Tibial nerve (tissue), 4 donors: ENCODE data around the gene OTOF. TPM values are rescaled to one million over a fixed set of nuclear protein-coding genes. Genes with fewer than 3 reads are reported as not detected.

Source experiments
- DNase-seq, 2 donors: peaks; one replicate each; pipeline ENCODE4 v3.0.0-alpha.2; 2019; ENCODE audit warnings: low spot score in 2 of 2
- H3K27ac ChIP-seq, 4 donors: fragments of 200-600 bp; sonication (generic) in 3 of 4; one replicate each; pipeline ENCODE4 v1.5.1; 2017 to 2019; ENCODE audit warnings: mild to moderate bottlenecking in 1 of 4
- H3K27me3 ChIP-seq, 2 donors: fragments of 200-600 bp; sonication (generic) in 1 of 2; one replicate each; pipeline versions ENCODE4 v1.5.1 to v1.6.0; 2017 to 2019
- H3K36me3 ChIP-seq, 3 donors: fragments of 200-600 bp; sonication (generic); one replicate each; pipeline ENCODE4 v1.5.1; 2018 to 2019
- H3K4me1 ChIP-seq, 4 donors: fragments of 200-600 bp; sonication (generic) in 3 of 4; one replicate each; pipeline ENCODE4 v1.5.1; 2017 to 2019
- H3K4me3 ChIP-seq, 4 donors: fragments of 200-600 bp; sonication (generic) in 3 of 4; one replicate each; pipeline ENCODE4 v1.5.1; 2017 to 2019; ENCODE audit warnings: mild to moderate bottlenecking in 1 of 4, moderate library complexity in 1 of 4
- H3K9me3 ChIP-seq, 4 donors: fragments of 200-600 bp; sonication (generic) in 3 of 4; one replicate each; pipeline ENCODE4 v1.5.1; 2017 to 2019
- EP300 ChIP-seq, 2 donors: sonication (generic); formaldehyde crosslinking; IDR thresholded peaks; one replicate each; pipeline ENCODE4 v1.6.1; 2017; ENCODE audit warnings: antibody characterized with exemption in 2 of 2, mild to moderate bottlenecking in 1 of 2
- POLR2A ChIP-seq, 2 donors: fragments of 450-650 bp; IDR thresholded peaks; one replicate each; pipeline ENCODE4 v1.6.1; 2017; ENCODE audit warnings: antibody characterized with exemption in 2 of 2, mild to moderate bottlenecking in 2 of 2, moderate library complexity in 2 of 2
- WGBS, 2 donors: methylation state at CpG; one replicate each; pipeline ENCODE4 v1.1.5; 2018; 5-methylcytosine and 5-hydroxymethylcytosine counted together
- total RNA-seq, 4 donors: library from RNA; depleted of rRNA; stranded (reverse); fragments of >200 nt; gene quantifications; one replicate each; pipeline ENCODE4 v1.1.0, GENCODE V29; 2016

OTOF gene
- total RNA-seq, 4 donors from 2014 or later = under 0.01 to 0.30 (median 0.22) TPM; not detected in 1

DNA sequence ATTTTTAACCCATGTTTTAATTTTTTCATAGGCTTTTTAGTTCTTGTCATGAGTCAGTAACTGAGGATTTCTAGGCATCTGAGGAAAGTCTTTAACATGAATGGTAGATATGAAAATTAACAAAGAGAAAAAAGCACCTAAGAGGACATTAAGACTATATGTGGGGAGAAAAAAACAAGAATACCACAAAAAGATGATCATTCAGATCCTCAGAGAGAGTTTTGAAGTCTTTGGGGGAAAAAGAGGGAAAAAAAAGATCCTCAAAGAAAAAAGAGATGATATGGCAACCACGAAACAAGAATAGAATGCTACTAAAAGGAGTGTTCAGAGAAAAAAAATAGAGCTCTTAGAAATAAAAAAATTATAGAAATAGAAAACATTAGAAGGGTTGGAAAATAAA lies 68.1 kb downstream of the OTOF start:
- Histone ChIP-seq H3K9me3 (no peaks in the 10 kb centered on the region), H3K27ac (no peak overlapping the region), H3K27me3 (peaks cover 0 to 7% of the 10 kb centered on the region in 2 donors), H3K36me3 (no peaks in the 10 kb centered on the region), H3K4me1 (no peaks in the 10 kb centered on the region), H3K4me3 (no peak overlapping the region)
- TF ChIP-seq EP300 (IDR thresholded peaks at IDR 0.05) (no peak), POLR2A (IDR thresholded peaks at IDR 0.05) (no peak)
- no peak for DNase-seq
- 85 to 91% methylated on average over 1 of the region's 1 CpG for WGBS, 2 donors

DNA sequence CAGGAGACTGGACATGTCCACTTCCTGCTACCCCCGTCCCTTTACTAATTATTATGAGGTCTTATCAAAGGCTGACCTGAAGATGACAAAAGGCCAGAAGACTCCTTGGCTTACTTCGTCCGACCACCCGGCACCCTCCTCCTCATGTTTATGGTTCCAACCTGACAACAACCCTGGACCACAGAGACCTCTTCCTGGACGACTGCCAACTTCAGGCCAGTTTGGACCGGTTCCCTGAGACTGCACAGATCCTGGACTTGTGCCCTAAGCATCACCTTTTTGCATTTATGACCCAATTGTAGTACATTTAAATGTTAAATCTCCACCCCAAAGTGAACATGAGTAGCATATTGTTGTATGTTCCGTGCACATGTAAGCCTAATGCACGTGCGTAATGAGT lies 70.4 kb downstream of the OTOF start:
- no peak overlapping the region for H3K4me3 ChIP-seq
- H3K27ac ChIP-seq = no peak overlapping the region
- peaks cover 0 to 7% of the 10 kb centered on the region in 2 donors for H3K27me3 ChIP-seq
- no peak for TF ChIP-seq EP300 (IDR thresholded peaks at IDR 0.05)
- no peaks in the 10 kb centered on the region for H3K36me3 ChIP-seq
- H3K9me3 ChIP-seq = no peaks in the 10 kb centered on the region
- DNase-seq = no peak
- WGBS, 2 donors = 61 to 64% methylated on average over 9 of the region's 9 CpGs
- no peaks in the 10 kb centered on the region for H3K4me1 ChIP-seq

Other genes with a start within 250 kb of the OTOF start
- 100 to 1,000 TPM in 2 of 4 donors, 10 to 100 TPM in 2; 91.8 to 115 (median 104) TPM for gene HADHA, start 233.5 kb downstream of the OTOF start, total RNA-seq
- 100 to 1,000 TPM in 3 of 4 donors, 10 to 100 TPM in 1; 68.1 to 121 (median 110) TPM for gene HADHB, start 233.2 kb downstream of the OTOF start, total RNA-seq
- gene SELENOI, start 132.0 kb downstream of the OTOF start, total RNA-seq = 10 to 100 TPM; 13.5 to 22.2 (median 17.1) TPM
- gene ADGRF3, start 131.3 kb downstream of the OTOF start, total RNA-seq = under 1 TPM in 1 of 4 donors, not detected in 3; under 0.01 TPM
- 1 to 10 TPM in 2 of 4 donors, under 1 TPM in 2; 0.22 to 5.7 (median 1.7) TPM for gene DRC1, start 76.2 kb downstream of the OTOF start, total RNA-seq
- gene CIB4, start 163.2 kb upstream of the OTOF start, total RNA-seq = not detected
- gene KCNK3, start 214.6 kb upstream of the OTOF start, total RNA-seq = 1 to 10 TPM in 3 of 4 donors, under 1 TPM in 1; 0.84 to 6.9 (median 1.7) TPM